SK-N-SH treated with all-trans-retinoic acid at 6 μM for 48 hours (cell line): Measurements from ENCODE around the gene AMDHD2.

Source experiments
- ESRRG ChIP-seq: fragments of 250-450 bp; sonication (Bioruptor Pico); IDR thresholded peaks from 2 replicates; pipeline ENCODE4 v1.6.1; 2021; ENCODE audit warnings: mild to moderate bottlenecking
- GLIS3 ChIP-seq: fragments of 250-450 bp; sonication (Bioruptor Pico); IDR thresholded peaks from 2 replicates; pipeline ENCODE4 v1.5.0; 2020; ENCODE audit warnings: mild to moderate bottlenecking, moderate library complexity
- OSR1 ChIP-seq: fragments of 250-450 bp; sonication (Bioruptor Pico); IDR thresholded peaks from 2 replicates; pipeline ENCODE4 v1.8.0; 2022; ENCODE audit warnings: moderate library complexity, mild to moderate bottlenecking, inconsistent platforms

- TF ChIP-seq ESRRG (CRISPR knock-in tag) (no peak), OSR1 (no peak), GLIS3 (CRISPR knock-in tag) (no peak)
Observed at GRCh38 chr16:2484898-2485508, 35.2 kb upstream of the AMDHD2 start.
